ENCODE measurements around the gene MFSD12. TPM values are rescaled to one million over a fixed set of nuclear protein-coding genes. Genes with fewer than 3 reads are reported as not detected.

MFSD12 gene
- total and polyA plus RNA-seq, 4 donors: 9.5 to 47.7 (median 37.3) TPM

GRCh38 chr19:3545669-3546034, 11.7 kb downstream of the MFSD12 start:
- WGBS, 2 donors: 63 to 71% methylated on average over 10 of the region's 10 CpGs
- H3K27ac ChIP-seq (ENCODE audit: low read depth in 1 of 2, low read length in 2 of 2): no peak overlapping the region

DNA sequence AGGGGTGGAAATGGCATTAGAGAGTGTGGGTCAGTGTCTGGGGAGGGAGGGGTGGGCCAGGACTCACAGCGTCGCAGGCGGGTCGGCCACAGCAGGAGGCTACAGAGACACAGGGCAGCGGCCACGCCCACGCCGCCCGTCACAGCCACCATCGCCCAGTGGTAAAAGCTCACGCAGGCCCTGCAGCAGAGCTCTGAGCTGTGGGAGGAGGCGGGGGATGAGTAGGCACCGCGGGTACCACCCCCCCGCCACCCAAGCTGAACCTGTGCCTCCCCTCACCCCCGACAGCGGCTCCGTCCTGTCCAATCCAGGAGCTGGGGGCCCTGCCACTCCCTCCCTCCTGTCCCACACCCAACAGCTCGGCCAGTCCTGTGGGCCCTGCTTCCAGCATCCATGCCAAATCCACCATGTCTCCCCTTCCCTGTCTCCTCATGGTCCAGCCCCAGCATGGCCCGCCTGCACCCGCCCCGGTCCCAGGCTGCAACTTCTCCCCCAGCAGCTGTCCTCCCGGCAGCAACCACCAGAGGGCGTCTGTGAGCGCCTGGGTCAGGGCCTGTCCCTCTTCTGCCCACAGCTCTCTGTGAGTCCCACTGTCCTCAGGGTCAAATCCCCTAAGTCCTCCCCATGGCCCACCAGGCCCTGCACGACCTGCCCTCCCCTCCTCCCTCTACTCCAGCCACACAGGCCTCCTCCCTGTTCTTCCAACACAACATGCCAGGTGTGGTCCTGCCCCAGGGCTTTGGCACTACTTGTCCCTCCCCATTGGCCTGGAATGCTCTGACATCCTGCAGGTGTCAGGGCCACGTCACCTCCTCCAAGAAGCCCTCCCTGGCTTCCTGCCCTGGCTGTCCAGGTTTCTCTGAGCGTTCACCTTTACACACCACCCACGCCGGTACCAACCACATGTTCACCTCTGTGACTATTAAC, 12.4 kb downstream of the MFSD12 start:
- no peaks in the 10 kb centered on the region for H3K36me3 ChIP-seq (ENCODE audit: control insufficient read depth in 1 of 2, insufficient read depth in 2 of 2, low read length in 1 of 2)
- no peak overlapping the region for H3K27ac ChIP-seq (ENCODE audit: low read depth in 1 of 2, low read length in 2 of 2)
- DNase-seq: peak; percentile 81 to 95
- ATAC-seq (ENCODE audit: low FRiP score): peak; percentile 76
- H3K4me1 ChIP-seq (ENCODE audit: control insufficient read depth in 1 of 2, insufficient read depth in 2 of 2, low read length in 2 of 2): no peaks in the 10 kb centered on the region
- intact Hi-C loops (cut with DNase I): loop anchor here (1.0 to 5.0 kb wide), 3 partner anchors 74 to 162 kb away; partner anchors contain the start of gene TJP3 (in 1 of the 2)
- WGBS, 2 donors: 51 to 59% methylated on average over 24 to 30 of the region's 30 CpGs
- no peaks in the 10 kb centered on the region for H3K27me3 ChIP-seq (ENCODE audit: control insufficient read depth in 1 of 2, insufficient read depth in 2 of 2, low read length in 1 of 2)
- no peaks in the 10 kb centered on the region for H3K9me3 ChIP-seq (ENCODE audit: control insufficient read depth, low read length)
- no peak overlapping the region for H3K4me3 ChIP-seq (ENCODE audit: low read length in 2 of 2)

More at GRCh38 chr19:3545669-3546034, 11.7 kb downstream of the MFSD12 start:
- Histone ChIP-seq H3K9me3 (ENCODE audit: control insufficient read depth, low read length) (no peaks in the 10 kb centered on the region), H3K4me1 (ENCODE audit: control insufficient read depth in 1 of 2, insufficient read depth in 2 of 2, low read length in 2 of 2) (no peaks in the 10 kb centered on the region), H3K4me3 (ENCODE audit: low read length in 2 of 2) (no peak overlapping the region), H3K27me3 (ENCODE audit: control insufficient read depth in 1 of 2, insufficient read depth in 2 of 2, low read length in 1 of 2) (no peaks in the 10 kb centered on the region), H3K36me3 (ENCODE audit: control insufficient read depth in 1 of 2, insufficient read depth in 2 of 2, low read length in 1 of 2) (no peaks in the 10 kb centered on the region)
- DNase-seq: no peak
- intact Hi-C loops (cut with DNase I): loop anchor here (1.0 to 5.0 kb wide), 3 partner anchors 73 to 162 kb away; partner anchors contain the start of gene TJP3 (in 1 of the 2)
- no peak for ATAC-seq (ENCODE audit: low FRiP score)

- Histone ChIP-seq H3K4me1 (ENCODE audit: control insufficient read depth in 1 of 2, insufficient read depth in 2 of 2, low read length in 2 of 2) (no peaks in the 10 kb centered on the region), H3K36me3 (ENCODE audit: control insufficient read depth in 1 of 2, insufficient read depth in 2 of 2, low read length in 1 of 2) (no peaks in the 10 kb centered on the region), H3K9me3 (ENCODE audit: control insufficient read depth, low read length) (no peaks in the 10 kb centered on the region), H3K4me3 (ENCODE audit: low read length in 2 of 2) (no peak overlapping the region), H3K27ac (ENCODE audit: low read depth in 1 of 2, low read length in 2 of 2) (no peak overlapping the region), H3K27me3 (ENCODE audit: control insufficient read depth in 1 of 2, insufficient read depth in 2 of 2, low read length in 1 of 2) (no peaks in the 10 kb centered on the region)
- ATAC-seq (ENCODE audit: low FRiP score) (no peak), DNase-seq (no peak)
- WGBS, 2 donors: 70 to 74% methylated on average over 9 of the region's 9 CpGs
- intact Hi-C loops (cut with DNase I): loop anchor here (2.0 kb wide), 1 partner anchor 75 kb away; no protein-coding TSS in a partner anchor
Measured at GRCh38 chr19:3544058-3544376, 13.4 kb downstream of the MFSD12 start.

DNA sequence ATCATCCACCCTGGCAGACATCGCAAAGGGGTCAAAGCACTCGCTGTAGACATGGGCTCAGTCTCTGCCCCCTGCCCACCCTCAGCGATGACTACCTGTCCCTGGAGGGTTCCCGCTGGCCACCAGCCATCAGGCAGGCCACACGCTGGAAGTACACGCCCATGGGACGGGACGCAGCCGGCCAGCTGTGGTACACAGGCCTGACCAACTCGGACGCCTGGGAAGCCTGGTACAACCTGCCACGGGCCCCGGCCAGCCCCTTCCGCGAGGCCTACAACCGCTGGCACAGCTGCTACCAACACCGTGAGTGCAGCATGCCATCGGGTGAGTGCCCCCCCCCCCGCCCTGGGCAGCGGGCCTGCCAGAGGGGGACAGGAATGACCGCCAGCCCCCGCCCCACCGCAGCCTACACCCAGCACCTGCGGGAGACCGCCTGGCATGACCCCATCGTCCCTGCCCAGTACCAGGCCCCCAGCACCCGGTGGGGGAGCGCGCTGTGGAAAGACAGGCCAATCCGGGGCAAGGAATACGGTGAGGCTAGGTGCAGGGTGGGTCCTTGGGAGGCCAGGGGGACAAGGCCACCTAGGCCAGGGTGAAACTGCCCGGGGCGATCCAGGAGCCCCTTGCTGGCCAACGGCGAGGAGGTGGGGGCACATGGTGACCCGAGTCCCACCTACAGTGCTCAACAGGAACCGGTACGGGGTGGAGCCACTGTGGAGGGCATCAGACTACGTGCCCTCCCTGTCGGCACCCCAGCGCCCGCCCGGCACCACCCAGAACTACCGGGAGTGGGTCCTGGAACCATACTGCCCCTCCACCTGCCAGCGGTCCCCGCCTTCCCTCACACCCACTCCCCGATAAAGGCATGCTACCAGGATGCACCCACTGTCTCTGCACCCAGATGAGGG, 14.0 kb downstream of the MFSD12 start:
- Histone ChIP-seq H3K27me3 (ENCODE audit: control insufficient read depth in 1 of 2, insufficient read depth in 2 of 2, low read length in 1 of 2) (no peaks in the 10 kb centered on the region), H3K27ac (ENCODE audit: low read depth in 1 of 2, low read length in 2 of 2) (no peak overlapping the region), H3K36me3 (ENCODE audit: control insufficient read depth in 1 of 2, insufficient read depth in 2 of 2, low read length in 1 of 2) (no peaks in the 10 kb centered on the region), H3K9me3 (ENCODE audit: control insufficient read depth, low read length) (no peaks in the 10 kb centered on the region), H3K4me3 (ENCODE audit: low read length in 2 of 2) (no peak overlapping the region), H3K4me1 (ENCODE audit: control insufficient read depth in 1 of 2, insufficient read depth in 2 of 2, low read length in 2 of 2) (no peaks in the 10 kb centered on the region)
- 54 to 56% methylated on average over 39 to 47 of the region's 47 CpGs for WGBS, 2 donors
- intact Hi-C loops (cut with DNase I): loop anchor here (2.0 kb wide), 1 partner anchor 75 kb away; no protein-coding TSS in a partner anchor
- DNase-seq (peak; percentile 73 to 92), ATAC-seq (ENCODE audit: low FRiP score) (peak; percentile 30)

GRCh38 chr19:3539756-3540118, 17.6 kb downstream of the MFSD12 start:
- WGBS, 2 donors: 95 to 96% methylated on average over 1 of the region's 1 CpG
- Histone ChIP-seq H3K4me1 (ENCODE audit: control insufficient read depth in 1 of 2, insufficient read depth in 2 of 2, low read length in 2 of 2) (no peaks in the 10 kb centered on the region), H3K4me3 (ENCODE audit: low read length in 2 of 2) (no peak overlapping the region), H3K9me3 (ENCODE audit: control insufficient read depth, low read length) (no peaks in the 10 kb centered on the region), H3K27ac (ENCODE audit: low read depth in 1 of 2, low read length in 2 of 2) (no peak overlapping the region), H3K36me3 (ENCODE audit: control insufficient read depth in 1 of 2, insufficient read depth in 2 of 2, low read length in 1 of 2) (no peaks in the 10 kb centered on the region), H3K27me3 (ENCODE audit: control insufficient read depth in 1 of 2, insufficient read depth in 2 of 2, low read length in 1 of 2) (no peaks in the 10 kb centered on the region)
- DNase-seq (no peak), ATAC-seq (ENCODE audit: low FRiP score) (no peak)
- intact Hi-C loops (cut with DNase I): no loop called here

DNA sequence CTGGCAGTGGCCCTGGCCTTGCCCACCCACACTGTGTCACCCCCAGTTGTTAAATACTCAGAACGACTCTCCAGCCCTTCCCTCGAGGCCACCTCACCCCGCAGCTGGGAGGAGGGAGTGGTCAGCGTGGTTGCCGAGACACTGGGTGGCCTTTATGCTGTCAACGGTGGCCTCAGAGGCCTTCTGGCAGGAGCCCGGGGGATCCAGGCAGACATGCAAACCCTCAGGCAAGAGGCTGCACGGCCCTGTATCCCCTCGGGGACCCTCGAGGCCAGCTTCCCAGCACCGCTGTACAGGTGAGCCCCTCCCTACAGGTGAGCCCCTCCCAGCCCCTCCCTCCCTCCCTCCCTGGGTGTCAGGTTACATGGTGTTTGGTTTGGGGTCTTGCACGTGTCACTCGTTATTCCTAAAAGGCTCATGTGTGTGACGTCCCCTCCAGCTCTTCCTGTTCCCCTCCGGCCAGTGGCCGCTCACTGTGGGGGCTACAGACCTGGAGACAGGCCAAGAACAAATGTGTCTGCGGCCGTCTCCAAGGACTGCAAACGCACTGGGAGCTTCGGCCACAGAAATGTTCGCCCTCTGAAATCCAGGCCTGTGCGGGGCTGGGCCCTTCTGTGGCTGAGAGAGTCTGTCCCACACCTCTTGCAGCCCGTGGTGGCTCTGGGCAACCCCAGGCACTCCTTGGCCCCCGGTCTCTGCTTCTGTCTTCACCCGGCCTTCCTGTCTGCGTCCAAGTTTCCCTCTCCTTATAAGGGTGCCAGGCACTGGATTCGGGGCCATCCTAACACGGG, 18.2 kb downstream of the MFSD12 start, which contains the start of gene TEKTIP1:
Gene TEKTIP1, plus strand, starts transcription at position 210 of the 791 bp plus-strand sequence. Its CDS starts 4 bp downstream, at position 214.
- no peaks in the 10 kb centered on the region for H3K36me3 ChIP-seq (ENCODE audit: control insufficient read depth in 1 of 2, insufficient read depth in 2 of 2, low read length in 1 of 2)
- no peak for ATAC-seq (ENCODE audit: low FRiP score)
- H3K27ac ChIP-seq (ENCODE audit: low read depth in 1 of 2, low read length in 2 of 2): no peak within 1 kb of the TSS

GRCh38 chr19:3538258-3538929, 19.0 kb downstream of the MFSD12 start:
- H3K9me3 ChIP-seq (ENCODE audit: control insufficient read depth, low read length): no peaks in the 10 kb centered on the region
- no peak for DNase-seq
- no peak for ATAC-seq (ENCODE audit: low FRiP score)
- H3K4me1 ChIP-seq (ENCODE audit: control insufficient read depth in 1 of 2, insufficient read depth in 2 of 2, low read length in 2 of 2): no peaks in the 10 kb centered on the region
- intact Hi-C loops (cut with DNase I): no loop called here
- WGBS, 2 donors: 75 to 82% methylated on average over 24 to 25 of the region's 25 CpGs
- H3K27me3 ChIP-seq (ENCODE audit: control insufficient read depth in 1 of 2, insufficient read depth in 2 of 2, low read length in 1 of 2): no peaks in the 10 kb centered on the region
- no peak overlapping the region for H3K27ac ChIP-seq (ENCODE audit: low read depth in 1 of 2, low read length in 2 of 2)
- no peak overlapping the region for H3K4me3 ChIP-seq (ENCODE audit: low read length in 2 of 2)
- no peaks in the 10 kb centered on the region for H3K36me3 ChIP-seq (ENCODE audit: control insufficient read depth in 1 of 2, insufficient read depth in 2 of 2, low read length in 1 of 2)

More for the DNA sequence above, 18.2 kb downstream of the MFSD12 start, which contains the start of gene TEKTIP1:
- Histone ChIP-seq H3K4me1 (ENCODE audit: control insufficient read depth in 1 of 2, insufficient read depth in 2 of 2, low read length in 2 of 2) (no peaks in the 10 kb centered on the region), H3K9me3 (ENCODE audit: control insufficient read depth, low read length) (no peaks in the 10 kb centered on the region), H3K4me3 (ENCODE audit: low read length in 2 of 2) (no peak within 1 kb of the TSS), H3K27me3 (ENCODE audit: control insufficient read depth in 1 of 2, insufficient read depth in 2 of 2, low read length in 1 of 2) (no peaks in the 10 kb centered on the region)
- 59 to 63% methylated on average over 28 of the region's 28 CpGs for WGBS, 2 donors
- no peak for DNase-seq
- intact Hi-C loops (cut with DNase I): no loop called here

Data from aorta (tissue), 5 donors.